ENCODE results near the gene MEGF6.
"Not testable (repeated sequence)": the region's sequence is repeated elsewhere in the genome, so short reads cannot be mapped to it uniquely, and the experiment has no call there.

MEGF6 gene

GRCh38 chr1:3577711-3578432 lies 33.4 kb downstream of the MEGF6 start:
- no peak for DNase-seq (ENCODE audit: low read depth in 2 of 3, low spot score in 2 of 3)

GRCh38 chr1:3577300-3577699 lies 34.0 kb downstream of the MEGF6 start:
- no peak for DNase-seq (ENCODE audit: low read depth in 2 of 3, low spot score in 2 of 3)

- no peak for DNase-seq (ENCODE audit: low read depth in 2 of 3, low spot score in 2 of 3)
Measured at GRCh38 chr1:3575993-3576392, 35.3 kb downstream of the MEGF6 start.

GRCh38 chr1:3575515-3575914 lies 35.8 kb downstream of the MEGF6 start:
- DNase-seq (ENCODE audit: low read depth in 2 of 3, low spot score in 2 of 3), result not testable (repeated sequence)

GRCh38 chr1:3573500-3573899 lies 37.8 kb downstream of the MEGF6 start:
- DNase-seq (ENCODE audit: low read depth in 2 of 3, low spot score in 2 of 3), result no peak

GRCh38 chr1:3572638-3573037 lies 38.7 kb downstream of the MEGF6 start:
- DNase-seq (ENCODE audit: low read depth in 2 of 3, low spot score in 2 of 3), result not testable (repeated sequence)

GRCh38 chr1:3571263-3571662 lies 40.0 kb downstream of the MEGF6 start:
- no peak for DNase-seq (ENCODE audit: low read depth in 2 of 3, low spot score in 2 of 3)

GRCh38 chr1:3570066-3570986 lies 41.0 kb downstream of the MEGF6 start:
- DNase-seq (ENCODE audit: low read depth in 2 of 3, low spot score in 2 of 3), result no peak

- no peak for DNase-seq (ENCODE audit: low read depth in 2 of 3, low spot score in 2 of 3)
Measured at GRCh38 chr1:3569436-3569835, 41.9 kb downstream of the MEGF6 start.

- no peak for DNase-seq (ENCODE audit: low read depth in 2 of 3, low spot score in 2 of 3)
Measured at GRCh38 chr1:3568815-3569435, 42.4 kb downstream of the MEGF6 start.

GRCh38 chr1:3566951-3567804 lies 44.1 kb downstream of the MEGF6 start:
- DNase-seq (ENCODE audit: low read depth in 2 of 3, low spot score in 2 of 3), result no peak

GRCh38 chr1:3566003-3566885 lies 45.1 kb downstream of the MEGF6 start:
- DNase-seq (ENCODE audit: low read depth in 2 of 3, low spot score in 2 of 3), result no peak

- DNase-seq (ENCODE audit: low read depth in 2 of 3, low spot score in 2 of 3), result peak in 1 of 3 experiments; percentile 14
Measured at GRCh38 chr1:3564921-3565831, 46.1 kb downstream of the MEGF6 start.

GRCh38 chr1:3563610-3564009 lies 47.7 kb downstream of the MEGF6 start:
- no peak for DNase-seq (ENCODE audit: low read depth in 2 of 3, low spot score in 2 of 3)

GRCh38 chr1:3563125-3563524 lies 48.2 kb downstream of the MEGF6 start:
- DNase-seq (ENCODE audit: low read depth in 2 of 3, low spot score in 2 of 3), result no peak

- no peak for DNase-seq (ENCODE audit: low read depth in 2 of 3, low spot score in 2 of 3)
Measured at GRCh38 chr1:3562712-3563111, 48.6 kb downstream of the MEGF6 start.

- no peak for DNase-seq (ENCODE audit: low read depth in 2 of 3, low spot score in 2 of 3)
Measured at GRCh38 chr1:3561702-3562101, 49.6 kb downstream of the MEGF6 start.

GRCh38 chr1:3560981-3561380 lies 50.3 kb downstream of the MEGF6 start:
- DNase-seq (ENCODE audit: low read depth in 2 of 3, low spot score in 2 of 3), result no peak
